ENCODE data around the gene EPC2.

EPC2 gene

GRCh38 chr2:148616662-148617061 is 27.9 kb upstream of the EPC2 start:
- no peak for TF ChIP-seq ZNF274 (IDR thresholded peaks at IDR 0.05; ENCODE audit: low read depth, low read length)
- no peak overlapping the region for H3K4me3 ChIP-seq (ENCODE audit: low read length)

GRCh38 chr2:148617219-148617618 is 27.3 kb upstream of the EPC2 start:
- no peak overlapping the region for H3K4me3 ChIP-seq (ENCODE audit: low read length)
- TF ChIP-seq ZNF274 (IDR thresholded peaks at IDR 0.05; ENCODE audit: low read depth, low read length): no peak

GRCh38 chr2:148619560-148620195 is 24.9 kb upstream of the EPC2 start:
- TF ChIP-seq ZNF274 (IDR thresholded peaks at IDR 0.05; ENCODE audit: low read depth, low read length): no peak
- H3K4me3 ChIP-seq (ENCODE audit: low read length): no peak overlapping the region

- TF ChIP-seq ZNF274 (IDR thresholded peaks at IDR 0.05; ENCODE audit: low read depth, low read length): no peak
- H3K4me3 ChIP-seq (ENCODE audit: low read length): no peak overlapping the region
Observed at GRCh38 chr2:148622366-148622765, 22.2 kb upstream of the EPC2 start.

GRCh38 chr2:148623086-148623485 is 21.5 kb upstream of the EPC2 start:
- no peak for TF ChIP-seq ZNF274 (IDR thresholded peaks at IDR 0.05; ENCODE audit: low read depth, low read length)
- no peak overlapping the region for H3K4me3 ChIP-seq (ENCODE audit: low read length)

GRCh38 chr2:148627224-148627623 is 17.3 kb upstream of the EPC2 start:
- no peak for TF ChIP-seq ZNF274 (IDR thresholded peaks at IDR 0.05; ENCODE audit: low read depth, low read length)
- no peak overlapping the region for H3K4me3 ChIP-seq (ENCODE audit: low read length)

GRCh38 chr2:148634749-148635148 is 9.8 kb upstream of the EPC2 start:
- TF ChIP-seq ZNF274 (IDR thresholded peaks at IDR 0.05; ENCODE audit: low read depth, low read length): no peak
- H3K4me3 ChIP-seq (ENCODE audit: low read length): no peak overlapping the region

- no peak overlapping the region for H3K4me3 ChIP-seq (ENCODE audit: low read length)
- no peak for TF ChIP-seq ZNF274 (IDR thresholded peaks at IDR 0.05; ENCODE audit: low read depth, low read length)
Observed at GRCh38 chr2:148638543-148638942, 6.0 kb upstream of the EPC2 start.

- no peak overlapping the region for H3K4me3 ChIP-seq (ENCODE audit: low read length)
- no peak for TF ChIP-seq ZNF274 (IDR thresholded peaks at IDR 0.05; ENCODE audit: low read depth, low read length)
Observed at GRCh38 chr2:148640767-148641166, 3.8 kb upstream of the EPC2 start.

- H3K4me3 ChIP-seq (ENCODE audit: low read length): no peak overlapping the region
- no peak for TF ChIP-seq ZNF274 (IDR thresholded peaks at IDR 0.05; ENCODE audit: low read depth, low read length)
Observed at GRCh38 chr2:148642112-148642744, 2.3 kb upstream of the EPC2 start.

- no peak for TF ChIP-seq ZNF274 (IDR thresholded peaks at IDR 0.05; ENCODE audit: low read depth, low read length)
- no peak overlapping the region for H3K4me3 ChIP-seq (ENCODE audit: low read length)
Observed at GRCh38 chr2:148642891-148643416, 1.6 kb upstream of the EPC2 start.

- no peak for TF ChIP-seq ZNF274 (IDR thresholded peaks at IDR 0.05; ENCODE audit: low read depth, low read length)
- H3K4me3 ChIP-seq (ENCODE audit: low read length): peak overlapping the region; percentile 98
Observed at GRCh38 chr2:148643421-148643820, 1.1 kb upstream of the EPC2 start.

- TF ChIP-seq ZNF274 (IDR thresholded peaks at IDR 0.05; ENCODE audit: low read depth, low read length): no peak
- peak overlapping the region; percentile 98 for H3K4me3 ChIP-seq (ENCODE audit: low read length)
Observed at GRCh38 chr2:148644883-148645538, 460 bp downstream of the EPC2 start.

- H3K4me3 ChIP-seq (ENCODE audit: low read length): peak overlapping the region; percentile 98
- no peak for TF ChIP-seq ZNF274 (IDR thresholded peaks at IDR 0.05; ENCODE audit: low read depth, low read length)
Observed at GRCh38 chr2:148645539-148646230, 1.1 kb downstream of the EPC2 start.

Measured in GM08714 (cell line).